Measurements from ENCODE around the gene VPS50. TPM values are rescaled to one million over a fixed set of nuclear protein-coding genes. Genes with fewer than 3 reads are reported as not detected.

VPS50 gene
- total RNA-seq, 3 donors from 2014 or later, result 20.3 to 54.4 (median 24.6) TPM

GRCh38 chr7:93196336-93196735 is 35.8 kb upstream of the VPS50 start:
- H3K9me3 ChIP-seq, result no peaks in the 10 kb centered on the region
- intact Hi-C loops (cut with DNase I; ENCODE audit: low total_unique reads), result no loop called here
- no peak for DNase-seq (ENCODE audit: low spot score in 2 of 2)
- no peaks in the 10 kb centered on the region for H3K36me3 ChIP-seq
- TF ChIP-seq CTCF (IDR thresholded peaks at IDR 0.05) (no peak), POLR2AphosphoS5 (IDR thresholded peaks at IDR 0.05) (no peak), POLR2A (IDR thresholded peaks at IDR 0.05) (no peak)
- no peak overlapping the region for H3K4me3 ChIP-seq
- no peak overlapping the region for H3K27ac ChIP-seq
- no peaks in the 10 kb centered on the region for H3K27me3 ChIP-seq
- no peaks in the 10 kb centered on the region for H3K4me1 ChIP-seq

- H3K36me3 ChIP-seq, result no peaks in the 10 kb centered on the region
- DNase-seq (ENCODE audit: low spot score in 2 of 2), result no peak
- no peaks in the 10 kb centered on the region for H3K9me3 ChIP-seq
- H3K27ac ChIP-seq, result no peak overlapping the region
- intact Hi-C loops (cut with DNase I; ENCODE audit: low total_unique reads), result no loop called here
- TF ChIP-seq CTCF (IDR thresholded peaks at IDR 0.05) (no peak), POLR2AphosphoS5 (IDR thresholded peaks at IDR 0.05) (no peak), POLR2A (IDR thresholded peaks at IDR 0.05) (no peak)
- H3K4me3 ChIP-seq, result no peak overlapping the region
- H3K27me3 ChIP-seq, result no peaks in the 10 kb centered on the region
- H3K4me1 ChIP-seq, result no peaks in the 10 kb centered on the region
Observed at GRCh38 chr7:93198472-93198871, 33.7 kb upstream of the VPS50 start.

- no peak for TF ChIP-seq CTCF (IDR thresholded peaks at IDR 0.05)
- TF ChIP-seq POLR2A (IDR thresholded peaks at IDR 0.05), result no peak
- TF ChIP-seq POLR2AphosphoS5 (IDR thresholded peaks at IDR 0.05), result no peak
- H3K4me3 ChIP-seq, result no peak overlapping the region
- H3K27me3 ChIP-seq, result no peaks in the 10 kb centered on the region
- H3K36me3 ChIP-seq, result no peaks in the 10 kb centered on the region
- intact Hi-C loops (cut with DNase I; ENCODE audit: low total_unique reads), result no loop called here
- no peak overlapping the region for H3K27ac ChIP-seq
- H3K9me3 ChIP-seq, result no peaks in the 10 kb centered on the region
- H3K4me1 ChIP-seq, result no peaks in the 10 kb centered on the region
- DNase-seq (ENCODE audit: low spot score in 2 of 2), result no peak
Observed at GRCh38 chr7:93202594-93203250, 29.4 kb upstream of the VPS50 start.

- DNase-seq (ENCODE audit: low spot score in 2 of 2), result no peak
- no peak for TF ChIP-seq POLR2AphosphoS5 (IDR thresholded peaks at IDR 0.05)
- no peak for TF ChIP-seq POLR2A (IDR thresholded peaks at IDR 0.05)
- TF ChIP-seq CTCF (IDR thresholded peaks at IDR 0.05), result no peak
- Histone ChIP-seq H3K27ac (no peak overlapping the region), H3K9me3 (no peaks in the 10 kb centered on the region), H3K27me3 (no peaks in the 10 kb centered on the region), H3K4me1 (no peaks in the 10 kb centered on the region), H3K4me3 (no peak overlapping the region), H3K36me3 (no peaks in the 10 kb centered on the region)
- intact Hi-C loops (cut with DNase I; ENCODE audit: low total_unique reads), result no loop called here
Observed at GRCh38 chr7:93203496-93203895, 28.7 kb upstream of the VPS50 start.

- intact Hi-C loops (cut with DNase I; ENCODE audit: low total_unique reads), result no loop called here
- no peak overlapping the region for H3K27ac ChIP-seq
- DNase-seq (ENCODE audit: low spot score in 2 of 2), result no peak
- H3K36me3 ChIP-seq, result no peaks in the 10 kb centered on the region
- H3K27me3 ChIP-seq, result no peaks in the 10 kb centered on the region
- TF ChIP-seq POLR2A (IDR thresholded peaks at IDR 0.05), result no peak
- no peak for TF ChIP-seq POLR2AphosphoS5 (IDR thresholded peaks at IDR 0.05)
- H3K4me1 ChIP-seq, result no peaks in the 10 kb centered on the region
- H3K9me3 ChIP-seq, result no peaks in the 10 kb centered on the region
- H3K4me3 ChIP-seq, result no peak overlapping the region
Observed at GRCh38 chr7:93205046-93205445, 27.1 kb upstream of the VPS50 start.

All from breast epithelium (tissue), 4 donors.